H9 (cell line): ENCODE results near the gene KCNG2. TPM values are rescaled to one million over a fixed set of nuclear protein-coding genes. Genes with fewer than 3 reads are reported as not detected.

Experiments
- DNase-seq: peaks from one replicate; pipeline ENCODE4 v3.0.0-alpha.2; 2017
- H2AFZ ChIP-seq: one replicate; pipeline ENCODE4 v1.6.1; 2013; ENCODE audit warnings: mild to moderate bottlenecking, low read length, control low read depth, moderate library complexity
- H2AK5ac ChIP-seq: 2 replicates; pipeline ENCODE4 v1.6.1; 2013; ENCODE audit warnings: low read length, control low read depth, mixed read lengths; ENCODE audit not compliant: insufficient read length
- H2BK120ac ChIP-seq: one replicate; pipeline ENCODE4 v1.6.1; 2013; ENCODE audit warnings: low read depth, mild to moderate bottlenecking, low read length, control low read depth, inconsistent platforms; ENCODE audit not compliant: poor library complexity, severe bottlenecking
- H2BK12ac ChIP-seq: 2 replicates; pipeline ENCODE4 v1.6.1; 2013; ENCODE audit warnings: low read length, control low read depth, mixed read lengths, low read depth; ENCODE audit not compliant: insufficient read length
- H2BK15ac ChIP-seq: 2 replicates; pipeline ENCODE4 v1.6.1; 2013; ENCODE audit warnings: low read depth, low read length, control low read depth
- H2BK20ac ChIP-seq: one replicate; pipeline ENCODE4 v1.6.1; 2013; ENCODE audit warnings: low read depth, mild to moderate bottlenecking, low read length, control low read depth, inconsistent platforms; ENCODE audit not compliant: poor library complexity, severe bottlenecking
- H2BK5ac ChIP-seq: 2 replicates; pipeline ENCODE4 v1.6.1; 2013; ENCODE audit warnings: low read length, control low read depth, mixed read lengths; ENCODE audit not compliant: insufficient read length
- H3K14ac ChIP-seq: 2 replicates; pipeline ENCODE4 v1.6.1; 2013; ENCODE audit warnings: low read length, control low read depth; ENCODE audit not compliant: insufficient read depth
- H3K18ac ChIP-seq: 2 replicates; pipeline ENCODE4 v1.6.1; 2013; ENCODE audit warnings: low read depth, mild to moderate bottlenecking, mixed read lengths, low read length, control low read depth; ENCODE audit not compliant: insufficient read length
- H3K23ac ChIP-seq: 2 replicates; pipeline ENCODE4 v1.6.1; 2013; ENCODE audit warnings: low read length, control low read depth, mixed read lengths, low read depth; ENCODE audit not compliant: insufficient read length
- H3K23me2 ChIP-seq: 2 replicates; pipeline ENCODE4 v1.6.1; 2013; ENCODE audit warnings: low read depth, mild to moderate bottlenecking, mixed read lengths, low read length, control low read depth; ENCODE audit not compliant: insufficient read length, poor library complexity, severe bottlenecking
- H3K27ac ChIP-seq: 2 replicates; pipeline ENCODE4 v1.5.1; 2013; ENCODE audit warnings: low read length, control low read depth, mixed read lengths, low read depth; ENCODE audit not compliant: insufficient read length
- H3K27me3 ChIP-seq: 2 replicates; pipeline ENCODE4 v1.6.1; 2013; ENCODE audit warnings: low read length, control low read depth, inconsistent platforms; ENCODE audit not compliant: insufficient read depth
- H3K4ac ChIP-seq: 2 replicates; pipeline ENCODE4 v1.6.1; 2013; ENCODE audit warnings: low read depth, mild to moderate bottlenecking, control low read depth, inconsistent platforms, low read length, moderate library complexity
- H3K4me1 ChIP-seq: 2 replicates; pipeline ENCODE4 v1.6.1; 2013; ENCODE audit warnings: low read length, control low read depth, inconsistent platforms; ENCODE audit not compliant: insufficient read depth
- H3K4me2 ChIP-seq: 2 replicates; pipeline ENCODE4 v1.6.1; 2013; ENCODE audit warnings: low read length, control low read depth, mixed read lengths; ENCODE audit not compliant: insufficient read length, insufficient read depth
- H3K56ac ChIP-seq: 2 replicates; pipeline ENCODE4 v1.6.1; 2013; ENCODE audit warnings: low read depth, mild to moderate bottlenecking, mixed read lengths, low read length, control low read depth; ENCODE audit not compliant: insufficient read length
- H3K79me1 ChIP-seq: 2 replicates; pipeline ENCODE4 v1.6.1; 2013; ENCODE audit warnings: low read depth, mild to moderate bottlenecking, moderate library complexity, low read length, control low read depth, inconsistent platforms; ENCODE audit not compliant: insufficient read depth, poor library complexity, severe bottlenecking
- H3K79me2 ChIP-seq: 2 replicates; pipeline ENCODE4 v1.6.1; 2013; ENCODE audit warnings: low read length, control low read depth, inconsistent platforms; ENCODE audit not compliant: insufficient read depth
- H3K9ac ChIP-seq: 2 replicates; pipeline ENCODE4 v1.6.1; 2013; ENCODE audit warnings: low read length, control low read depth, mixed read lengths; ENCODE audit not compliant: insufficient read length; ENCODE audit errors: extremely low read depth
- H3K9me3 ChIP-seq: one replicate; pipeline ENCODE4 v1.6.1; 2013; ENCODE audit warnings: low read depth, low read length, inconsistent platforms; ENCODE audit not compliant: control insufficient read depth
- H3T11ph ChIP-seq: one replicate; pipeline ENCODE4 v1.6.1; 2013; ENCODE audit warnings: mild to moderate bottlenecking, low read length, control low read depth, inconsistent platforms
- H4K20me1 ChIP-seq: one replicate; pipeline ENCODE4 v1.6.1; 2013; ENCODE audit not compliant: control insufficient read depth, insufficient read length, insufficient read depth
- H4K5ac ChIP-seq: 2 replicates; pipeline ENCODE4 v1.6.1; 2013; ENCODE audit warnings: low read depth, mild to moderate bottlenecking, mixed read lengths, low read length, control low read depth; ENCODE audit not compliant: insufficient read length
- H4K8ac ChIP-seq: replicated peaks from 2 replicates; pipeline ENCODE4 v1.6.1; 2013; ENCODE audit warnings: low read length, control low read depth, mixed read lengths, low read depth; ENCODE audit not compliant: insufficient read length
- H4K91ac ChIP-seq: 2 replicates; pipeline ENCODE4 v1.6.1; 2013; ENCODE audit warnings: low read depth, mild to moderate bottlenecking, moderate library complexity, mixed read lengths, low read length, control low read depth; ENCODE audit not compliant: insufficient read length
- H3K27ac Mint-ChIP-seq, 3 experiments: 2 replicates in 2 of 3; 3 replicates in 1 of 3; pipeline ENCODE4 v1.8.0; 2020 to 2021; ENCODE audit warnings: mixed read lengths in 3 of 3, mild to moderate bottlenecking in 1 of 3, moderate library complexity in 1 of 3
- H3K27me3 Mint-ChIP-seq: 2 replicates; pipeline ENCODE4 v1.8.0; 2021; ENCODE audit warnings: low read depth, mild to moderate bottlenecking, moderate library complexity, mixed read lengths
- H3K36me3 Mint-ChIP-seq, 3 experiments: 2 replicates in 2 of 3; 3 replicates in 1 of 3; pipeline ENCODE4 v1.8.0; 2020 to 2021; ENCODE audit warnings: low read depth in 3 of 3, mixed read lengths in 3 of 3; ENCODE audit not compliant: insufficient read depth in 1 of 3
- H3K4me1 Mint-ChIP-seq, 2 experiments: 2 replicates each; pipeline ENCODE4 v1.8.0; 2020; ENCODE audit warnings: mixed read lengths in 2 of 2
- H3K4me3 Mint-ChIP-seq, 2 experiments: 2 replicates in 1 of 2; 3 replicates in 1 of 2; pipeline ENCODE4 v1.8.0; 2020 to 2021; ENCODE audit warnings: mild to moderate bottlenecking in 2 of 2, mixed read lengths in 2 of 2, moderate library complexity in 1 of 2
- H3K9me3 Mint-ChIP-seq, 2 experiments: 2 replicates in 1 of 2; 3 replicates in 1 of 2; pipeline ENCODE4 v1.8.0; 2020; ENCODE audit warnings: mild to moderate bottlenecking in 2 of 2, mixed read lengths in 2 of 2, moderate library complexity in 1 of 2
- CTCF ChIP-seq: fragments of 200-600 bp; sonication (generic); conservative IDR thresholded peaks from 3 replicates; pipeline ENCODE4 v1.8.0; 2021; ENCODE audit warnings: antibody characterized with exemption, mild to moderate bottlenecking
- WGBS: extraction: QIAGEN DNeasy Blood & Tissue Kit; methylation state at CpG from one replicate; pipeline ENCODE4 v1.1.7; 2013; ENCODE audit warnings: missing lambda C conversion rate, low lambda C conversion rate, mixed read lengths; ENCODE audit not compliant: insufficient read length; ENCODE audit errors: extremely low coverage; 5-methylcytosine and 5-hydroxymethylcytosine counted together
- total RNA-seq: library from RNA; stranded (reverse); gene quantifications from 2 replicates; pipeline ENCODE4 v1.2.1, GENCODE V29; 2021

The KCNG2 gene
- total RNA-seq, 1 experiment from 2014 or later = 0.15 TPM

GRCh38 chr18:79798999-79799370 lies 1.2 kb downstream of the KCNG2 start:
- Mint-ChIP-seq H3K27ac (no peak overlapping the region), H3K27me3 (peaks cover 70% of the 10 kb centered on the region), H3K4me1 (peaks cover 13 to 15% of the 10 kb centered on the region in 2 experiments), H3K36me3 (no peaks in the 10 kb centered on the region), H3K4me3 (peak overlapping the region; percentile 55 to 74), H3K9me3 (peaks cover 3% of the 10 kb centered on the region in 2 experiments; a peak in 2 of 5 replicates)
- Histone ChIP-seq H2BK5ac (no peak overlapping the region), H3K56ac (no peak overlapping the region), H2BK12ac (no peak overlapping the region), H4K91ac (no peak overlapping the region), H3K4me2 (peak overlapping the region; percentile 39), H3T11ph (no peak overlapping the region), H3K79me1 (no peaks in the 10 kb centered on the region), H3K9me3 (no peaks in the 10 kb centered on the region), H3K14ac (no peak overlapping the region; the same call in 1 of the 2 replicates), H2BK20ac (no peak overlapping the region), H2AK5ac (no peak overlapping the region), H4K8ac (no peak overlapping the region), H3K9ac (no peak overlapping the region), H3K27ac (no peak overlapping the region), H2AFZ (no peak overlapping the region), H2BK120ac (no peak overlapping the region), H3K27me3 (peaks cover 26% of the 10 kb centered on the region; the same call in 1 of the 2 replicates), H3K79me2 (no peaks in the 10 kb centered on the region), H4K5ac (no peak overlapping the region), H3K18ac (no peak overlapping the region), H3K4me1 (no peaks in the 10 kb centered on the region; the same call in 1 of the 2 replicates), H2BK15ac (no peak overlapping the region), H3K23ac (no peak overlapping the region), H3K23me2 (peaks cover 3% of the 10 kb centered on the region), H3K4ac (no peak overlapping the region), H4K20me1 (no peaks in the 10 kb centered on the region)
- TF ChIP-seq CTCF = no peak
- WGBS = no CpG with 5 or more reads among the region's 14 CpGs
- no peak for DNase-seq
